Effector CD4-positive, alpha-beta T cell (primary cell): Measurements from ENCODE around the gene SPINT1.

Source experiments
- DNase-seq: peaks from one replicate; pipeline ENCODE4 v3.0.0-alpha.2; 2020

SPINT1 gene

GRCh38 chr15:40829115-40829514, 14.7 kb upstream of the SPINT1 start:
- DNase-seq: no peak

GRCh38 chr15:40830884-40831283, 13.0 kb upstream of the SPINT1 start:
- no peak for DNase-seq

DNA sequence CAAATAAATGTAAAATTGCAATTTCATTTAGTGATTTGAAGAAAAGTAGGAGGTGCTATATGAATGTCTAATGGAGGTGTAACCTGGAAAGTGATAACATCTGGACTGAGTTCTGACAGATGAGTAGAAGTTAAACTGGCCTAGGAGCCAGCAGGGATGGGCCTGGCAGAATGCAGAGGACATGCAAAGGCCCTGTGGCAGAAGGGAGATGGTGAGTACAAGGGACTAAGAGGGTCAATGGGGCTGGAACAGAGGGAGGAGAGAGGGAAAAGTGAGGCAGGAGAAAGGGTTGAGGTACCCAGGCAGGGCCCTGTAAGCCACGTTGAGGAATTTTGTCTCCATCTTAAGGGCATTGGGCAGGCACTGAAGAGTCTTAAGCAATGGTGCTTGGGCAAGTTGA, 12.0 kb upstream of the SPINT1 start:
- no peak for DNase-seq

GRCh38 chr15:40832903-40833302, 10.9 kb upstream of the SPINT1 start:
- no peak for DNase-seq

DNA sequence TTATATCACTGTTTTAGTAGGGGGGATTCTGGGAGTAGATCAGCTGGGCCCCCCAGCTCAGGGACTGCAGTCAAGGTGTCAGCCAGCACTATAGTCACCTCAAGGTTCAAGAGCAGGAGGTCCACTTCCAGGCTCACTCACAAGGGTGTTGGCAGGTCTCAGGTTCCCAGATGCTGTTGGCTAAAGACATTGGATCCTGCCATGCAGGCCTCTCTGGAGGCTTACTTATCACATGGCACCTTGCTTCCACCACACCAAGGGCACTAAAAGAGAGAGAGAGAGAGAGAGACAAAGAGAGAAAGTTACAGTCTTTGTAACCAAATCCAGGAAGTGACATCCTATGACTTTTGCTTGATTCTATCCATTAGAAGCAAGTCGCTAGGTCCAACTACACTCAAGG, 7.8 kb upstream of the SPINT1 start:
- no peak for DNase-seq

- no peak for DNase-seq
These were observed 5.1 kb upstream of the SPINT1 start for GRCh38 chr15:40838756-40839155.

DNA sequence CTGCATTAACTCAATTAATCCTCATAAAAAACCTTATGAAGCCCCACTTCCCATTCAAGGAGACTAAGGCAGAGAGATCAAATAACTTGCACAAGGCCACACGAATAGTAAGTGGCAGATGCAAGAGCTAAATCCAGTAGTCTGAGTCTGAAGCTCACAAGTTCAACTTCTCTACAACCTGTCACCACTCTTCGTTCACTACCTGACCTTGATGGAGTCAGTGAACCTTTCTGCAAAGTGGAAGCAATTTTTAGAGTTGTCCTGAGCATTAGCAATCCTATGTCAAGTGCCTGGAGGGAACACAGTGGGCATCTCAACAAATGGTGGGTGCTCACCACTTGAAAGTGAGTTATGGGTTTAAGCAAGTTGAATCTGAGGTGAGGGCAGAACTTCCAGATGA, 2.1 kb upstream of the SPINT1 start:
- no peak for DNase-seq

DNA sequence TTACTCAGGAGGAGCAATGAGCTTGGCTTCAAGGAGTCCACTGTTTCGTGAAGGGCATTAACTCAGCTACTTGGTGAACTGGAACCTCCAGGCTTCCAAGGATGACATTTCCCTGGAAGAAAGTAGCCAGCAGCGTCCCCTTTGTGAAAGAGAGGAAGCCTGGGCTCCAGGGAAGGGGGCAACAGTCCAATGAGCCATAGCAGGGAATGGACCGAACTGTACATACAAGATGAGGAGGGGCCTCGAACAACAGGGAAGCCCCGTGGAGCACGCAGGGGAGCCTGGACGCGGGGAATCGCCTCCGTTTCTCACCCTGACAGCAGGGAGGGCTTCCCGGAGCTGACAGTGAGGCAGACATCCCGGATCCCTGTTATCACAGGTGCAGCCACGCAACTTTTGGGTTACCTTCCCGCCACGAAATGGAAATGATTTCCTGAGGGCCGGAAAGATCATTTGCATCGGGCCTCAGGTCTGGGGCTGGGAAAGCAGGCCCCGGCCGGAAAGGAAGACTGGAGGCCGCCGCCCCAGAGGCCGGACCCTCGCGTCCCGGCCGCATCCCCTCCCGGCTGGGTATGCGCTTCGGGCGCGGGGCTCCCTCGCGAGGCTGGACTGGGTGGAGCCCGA, 475 bp upstream of the SPINT1 start:
- no peak for DNase-seq

GRCh38 chr15:40844696-40845030, 815 bp downstream of the SPINT1 start:
- peak; percentile 10 for DNase-seq

- no peak for DNase-seq
These were observed 1.2 kb downstream of the SPINT1 start for GRCh38 chr15:40845036-40845435.

DNA sequence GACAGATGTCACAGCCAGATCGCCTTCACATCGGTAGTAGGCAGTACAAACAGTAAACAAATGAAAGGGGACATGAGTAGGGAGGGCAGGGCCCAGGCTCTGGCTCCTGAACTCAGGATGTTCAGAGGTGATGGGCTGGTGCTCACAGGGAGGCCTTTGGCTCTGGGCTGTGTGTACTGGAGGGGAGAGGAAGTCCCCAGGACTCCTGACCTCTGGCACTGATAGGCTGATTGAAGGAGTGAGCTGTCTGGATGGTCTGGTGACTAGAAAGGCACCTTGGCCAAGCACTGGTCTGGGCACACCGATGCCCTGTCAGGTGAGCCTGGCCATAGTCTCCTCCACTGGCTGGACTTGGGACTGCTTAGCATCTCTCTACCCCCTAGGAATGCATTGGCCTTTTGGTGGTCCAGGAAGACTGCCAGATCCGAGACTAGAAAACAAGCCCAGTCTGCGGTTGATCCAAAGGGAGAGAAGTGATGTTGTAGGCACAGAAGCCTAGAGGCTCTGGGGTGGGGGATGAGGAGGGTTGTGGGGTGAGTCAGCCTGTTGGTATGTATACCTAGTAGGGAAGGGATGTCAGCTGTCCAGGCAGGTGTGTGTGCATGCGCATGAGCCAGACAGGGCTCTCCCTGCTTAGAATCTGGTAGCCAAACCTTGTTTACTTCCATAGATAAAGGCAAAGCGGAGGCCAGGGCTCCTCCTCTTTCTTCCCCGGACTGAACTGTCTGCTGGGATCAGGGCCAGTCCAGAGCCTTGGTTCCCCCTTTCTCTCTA, 1.9 kb downstream of the SPINT1 start:
- no peak for DNase-seq

GRCh38 chr15:40846841-40847222, 3.0 kb downstream of the SPINT1 start:
- DNase-seq: no peak

GRCh38 chr15:40847223-40847961, 3.5 kb downstream of the SPINT1 start:
- DNase-seq: no peak

DNA sequence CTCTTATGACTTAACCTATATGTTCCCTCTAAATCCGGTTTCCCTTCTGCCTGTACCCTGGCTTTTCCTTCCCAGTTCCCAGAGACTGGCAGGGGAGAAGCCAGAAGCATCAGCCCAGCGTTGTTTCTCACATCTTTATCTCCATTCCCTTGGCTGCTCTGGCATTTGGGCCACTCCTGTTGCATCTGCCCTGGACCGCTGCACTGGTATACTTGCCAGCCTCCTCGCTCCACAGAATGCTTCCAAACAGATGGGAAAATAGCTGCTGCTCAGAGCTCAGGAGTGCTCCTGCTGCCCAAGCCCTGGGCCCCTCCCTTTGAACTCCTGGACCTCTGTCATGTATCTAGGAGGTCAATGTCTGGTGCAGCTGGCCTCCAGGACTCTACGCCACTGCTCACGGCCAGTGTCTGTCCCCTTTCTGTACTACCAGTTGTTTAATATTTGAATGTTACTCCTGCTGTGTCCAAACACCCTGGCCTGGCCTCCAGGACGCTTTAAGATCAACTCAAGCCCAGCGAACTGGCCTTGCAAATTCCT, 6.8 kb downstream of the SPINT1 start:
- no peak for DNase-seq

GRCh38 chr15:40852529-40852928, 8.7 kb downstream of the SPINT1 start:
- DNase-seq: no peak

DNA sequence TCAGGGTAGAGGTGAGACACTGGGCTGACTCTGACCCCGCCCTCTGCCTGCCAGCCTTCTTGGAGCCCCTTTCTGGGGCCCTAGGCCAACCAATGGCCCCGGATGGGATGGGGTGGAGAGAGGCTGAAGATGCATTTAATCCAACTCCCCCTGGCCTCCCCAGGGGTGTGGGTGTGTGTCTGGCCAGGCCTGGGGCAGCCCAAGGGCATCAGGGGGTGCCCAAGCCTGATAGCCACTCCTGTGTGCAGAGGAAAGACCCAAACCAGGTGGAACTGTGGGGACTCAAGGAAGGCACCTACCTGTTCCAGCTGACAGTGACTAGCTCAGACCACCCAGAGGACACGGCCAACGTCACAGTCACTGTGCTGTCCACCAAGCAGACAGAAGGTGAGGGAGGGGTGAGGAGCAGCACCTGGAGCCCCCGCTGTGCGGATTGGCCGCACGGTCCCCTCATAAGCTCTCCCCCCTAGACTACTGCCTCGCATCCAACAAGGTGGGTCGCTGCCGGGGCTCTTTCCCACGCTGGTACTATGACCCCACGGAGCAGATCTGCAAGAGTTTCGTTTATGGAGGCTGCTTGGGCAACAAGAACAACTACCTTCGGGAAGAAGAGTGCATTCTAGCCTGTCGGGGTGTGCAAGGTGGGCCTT, 9.5 kb downstream of the SPINT1 start:
- DNase-seq: no peak

GRCh38 chr15:40854161-40854560, 10.3 kb downstream of the SPINT1 start:
- DNase-seq: no peak

DNA sequence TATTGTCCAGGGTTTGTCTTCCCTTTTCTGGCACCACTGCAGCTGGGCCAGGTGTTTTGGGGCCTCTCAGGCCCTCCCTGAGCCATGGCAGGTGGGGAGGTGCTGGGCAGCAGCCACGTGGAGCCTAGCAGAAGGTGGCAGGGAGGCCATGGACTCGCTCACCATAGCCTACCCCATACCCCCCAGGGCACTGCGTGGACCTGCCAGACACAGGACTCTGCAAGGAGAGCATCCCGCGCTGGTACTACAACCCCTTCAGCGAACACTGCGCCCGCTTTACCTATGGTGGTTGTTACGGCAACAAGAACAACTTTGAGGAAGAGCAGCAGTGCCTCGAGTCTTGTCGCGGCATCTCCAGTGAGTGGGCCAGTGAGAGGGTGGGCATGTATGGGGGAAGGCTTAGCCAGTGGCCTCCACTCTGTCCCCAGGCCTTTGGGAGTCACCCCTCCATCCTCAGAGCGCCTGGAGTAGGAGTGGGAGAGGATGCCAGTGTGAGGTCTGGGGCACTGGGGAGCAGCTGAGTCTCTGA, 11.9 kb downstream of the SPINT1 start:
- no peak for DNase-seq

GRCh38 chr15:40856746-40857145, 12.9 kb downstream of the SPINT1 start:
- DNase-seq: no peak

GRCh38 chr15:40857601-40858341, 13.9 kb downstream of the SPINT1 start:
- DNase-seq: peak; percentile 73

DNA sequence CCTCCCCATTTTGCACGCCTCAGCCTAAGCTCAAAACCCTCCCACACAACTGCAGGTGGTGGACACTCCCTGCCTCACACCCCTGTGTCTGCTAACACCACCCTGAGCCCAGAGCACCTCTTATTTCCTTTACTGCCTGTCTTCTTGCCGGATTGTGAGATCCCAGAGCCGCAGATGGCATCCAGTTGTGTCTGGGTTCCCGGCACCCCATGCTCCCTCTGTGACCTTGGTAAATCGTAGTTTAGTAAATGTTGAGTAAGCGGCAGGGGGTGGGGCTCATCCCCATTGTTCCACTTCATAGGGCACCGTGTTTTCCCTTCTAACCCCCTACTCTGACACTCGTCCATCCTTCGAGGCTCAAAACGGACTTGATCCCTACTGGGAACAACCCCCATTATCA, 14.9 kb downstream of the SPINT1 start:
- no peak for DNase-seq

DNA sequence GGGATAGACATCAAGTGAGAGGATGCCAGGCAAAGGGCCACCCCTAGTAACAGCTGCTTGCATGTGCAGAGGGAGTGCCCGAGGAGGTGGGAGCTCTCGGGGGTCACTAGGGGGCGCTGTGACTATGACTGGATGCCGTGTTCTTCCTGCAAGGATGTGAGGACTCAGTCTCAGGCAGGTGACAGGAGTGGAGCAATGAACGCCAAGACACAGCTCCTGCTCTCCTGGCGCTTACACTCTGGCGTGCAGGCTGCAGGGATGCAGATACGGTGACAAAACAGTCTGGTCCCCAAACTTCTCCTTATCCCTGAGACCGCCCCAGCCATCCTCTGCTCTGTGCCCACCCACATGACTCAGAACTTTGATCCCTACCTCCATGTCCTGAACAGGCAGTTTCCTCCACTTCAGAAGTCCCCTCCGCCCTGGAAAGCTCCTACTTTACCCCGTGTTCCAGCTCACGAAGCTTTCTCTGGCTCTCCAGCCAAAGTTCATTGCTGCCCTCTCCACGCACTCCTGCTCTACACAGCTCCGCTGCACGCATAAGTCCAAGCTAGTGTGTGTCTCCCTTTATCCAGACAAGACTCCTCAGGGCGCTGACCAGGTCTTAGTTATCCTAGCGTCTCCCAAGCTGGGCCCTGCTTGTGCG, 15.5 kb downstream of the SPINT1 start:
- peak; percentile 78 for DNase-seq
